ENCODE results near the gene PDGFA. TPM values are rescaled to one million over a fixed set of nuclear protein-coding genes. Genes with fewer than 3 reads are reported as not detected.

Gene PDGFA
- total RNA-seq, 1 experiment from 2014 or later = 35.8 TPM

DNA sequence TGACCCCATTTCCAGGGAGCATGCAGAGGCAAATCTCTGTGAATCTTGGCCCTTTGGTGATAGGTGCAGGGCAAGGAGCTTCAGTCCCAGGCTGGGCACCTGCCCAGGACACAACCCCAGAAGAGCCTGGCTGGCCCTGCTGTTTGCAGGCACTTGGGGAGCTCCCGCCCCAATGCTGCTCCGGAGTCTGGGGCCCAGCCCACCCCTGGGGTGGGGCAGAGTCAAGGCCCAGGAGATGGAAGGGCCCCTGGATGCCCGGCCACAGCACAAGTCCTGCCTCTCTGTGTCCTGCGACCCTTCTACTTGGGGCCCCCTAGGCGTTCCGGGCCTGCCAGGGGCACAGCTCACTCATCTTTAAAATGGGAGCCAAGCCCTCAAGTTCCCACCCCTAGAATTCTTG, 24.7 kb downstream of the PDGFA start:
- no peak overlapping the region for H3K27ac ChIP-seq (ENCODE audit: insufficient read length, low read depth, low read length)
- H2BK5ac ChIP-seq (ENCODE audit: insufficient read length, low read length) = no peak overlapping the region
- H3T11ph ChIP-seq (ENCODE audit: low read length) = no peak overlapping the region
- H4K5ac ChIP-seq (ENCODE audit: insufficient read length, low read depth, low read length) = no peak overlapping the region
- H3K4me1 ChIP-seq (ENCODE audit: insufficient read depth, low read length) = no peaks in the 10 kb centered on the region
- H4K20me1 ChIP-seq (ENCODE audit: control insufficient read depth, insufficient read depth, insufficient read length) = no peaks in the 10 kb centered on the region
- H3K9me3 ChIP-seq (ENCODE audit: control insufficient read depth, low read depth, low read length) = no peaks in the 10 kb centered on the region
- peaks cover 21 to 34% (median 27%) of the 10 kb centered on the region in 3 experiments for H3K36me3 Mint-ChIP-seq (ENCODE audit: insufficient read depth in 1 of 3, low read depth in 3 of 3)
- no peaks in the 10 kb centered on the region for H3K27me3 ChIP-seq (ENCODE audit: insufficient read depth, low read length)
- H4K91ac ChIP-seq (ENCODE audit: insufficient read length, low read depth, low read length) = no peak overlapping the region
- no peak overlapping the region for H3K27ac Mint-ChIP-seq
- H3K14ac ChIP-seq (ENCODE audit: insufficient read depth, low read length) = no peak overlapping the region; the same call in 1 of the 2 replicates
- H4K8ac ChIP-seq (replicated peaks; ENCODE audit: insufficient read length, low read depth, low read length) = no peak overlapping the region
- no peak overlapping the region for H3K56ac ChIP-seq (ENCODE audit: insufficient read length, low read depth, low read length)
- H3K9ac ChIP-seq (ENCODE audit: extremely low read depth, insufficient read length, low read length) = no peak overlapping the region
- no peak overlapping the region for H3K4me3 Mint-ChIP-seq
- no peak overlapping the region for H3K23ac ChIP-seq (ENCODE audit: insufficient read length, low read depth, low read length)
- H2AK5ac ChIP-seq (ENCODE audit: insufficient read length, low read length) = no peak overlapping the region
- no peaks in the 10 kb centered on the region; the same call in 1 of the 2 replicates for H3K27me3 Mint-ChIP-seq (ENCODE audit: low read depth)
- H3K4me2 ChIP-seq (ENCODE audit: insufficient read depth, insufficient read length, low read length) = no peak overlapping the region
- H3K9me3 Mint-ChIP-seq = peaks cover 0 to 5% of the 10 kb centered on the region in 2 experiments; a peak in 2 of 5 replicates
- H3K79me1 ChIP-seq (ENCODE audit: insufficient read depth, low read depth, low read length, poor library complexity, severe bottlenecking) = no peaks in the 10 kb centered on the region
- H3K4ac ChIP-seq (ENCODE audit: low read depth, low read length) = no peak overlapping the region
- peaks cover 3 to 16% of the 10 kb centered on the region in 2 experiments; a peak in 3 of 4 replicates for H3K4me1 Mint-ChIP-seq
- no peak overlapping the region for H2BK15ac ChIP-seq (ENCODE audit: low read depth, low read length)
- no peak for DNase-seq
- no peak overlapping the region for H2AFZ ChIP-seq (ENCODE audit: low read length)
- H3K79me2 ChIP-seq (ENCODE audit: insufficient read depth, low read length) = no peaks in the 10 kb centered on the region
- H3K18ac ChIP-seq (ENCODE audit: insufficient read length, low read depth, low read length) = no peak overlapping the region
- H2BK20ac ChIP-seq (ENCODE audit: low read depth, low read length, poor library complexity, severe bottlenecking) = no peak overlapping the region
- no peaks in the 10 kb centered on the region for H3K23me2 ChIP-seq (ENCODE audit: insufficient read length, low read depth, low read length, poor library complexity, severe bottlenecking)
- no peak overlapping the region for H2BK12ac ChIP-seq (ENCODE audit: insufficient read length, low read depth, low read length)
- WGBS (ENCODE audit: extremely low coverage, insufficient read length, low lambda C conversion rate) = no CpG with 5 or more reads among the region's 6 CpGs
- TF ChIP-seq, protein P1, sequence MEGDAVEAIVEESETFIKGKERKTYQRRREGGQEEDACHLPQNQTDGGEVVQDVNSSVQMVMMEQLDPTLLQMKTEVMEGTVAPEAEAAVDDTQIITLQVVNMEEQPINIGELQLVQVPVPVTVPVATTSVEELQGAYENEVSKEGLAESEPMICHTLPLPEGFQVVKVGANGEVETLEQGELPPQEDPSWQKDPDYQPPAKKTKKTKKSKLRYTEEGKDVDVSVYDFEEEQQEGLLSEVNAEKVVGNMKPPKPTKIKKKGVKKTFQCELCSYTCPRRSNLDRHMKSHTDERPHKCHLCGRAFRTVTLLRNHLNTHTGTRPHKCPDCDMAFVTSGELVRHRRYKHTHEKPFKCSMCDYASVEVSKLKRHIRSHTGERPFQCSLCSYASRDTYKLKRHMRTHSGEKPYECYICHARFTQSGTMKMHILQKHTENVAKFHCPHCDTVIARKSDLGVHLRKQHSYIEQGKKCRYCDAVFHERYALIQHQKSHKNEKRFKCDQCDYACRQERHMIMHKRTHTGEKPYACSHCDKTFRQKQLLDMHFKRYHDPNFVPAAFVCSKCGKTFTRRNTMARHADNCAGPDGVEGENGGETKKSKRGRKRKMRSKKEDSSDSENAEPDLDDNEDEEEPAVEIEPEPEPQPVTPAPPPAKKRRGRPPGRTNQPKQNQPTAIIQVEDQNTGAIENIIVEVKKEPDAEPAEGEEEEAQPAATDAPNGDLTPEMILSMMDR (conservative IDR thresholded peaks at IDR 0.05) = no peak
- H2BK120ac ChIP-seq (ENCODE audit: low read depth, low read length, poor library complexity, severe bottlenecking) = no peak overlapping the region

Data from H9 (cell line).